H1 (cell line): ENCODE results near the gene NFASC.

Source experiments
- BCL11A ChIP-seq, 2 experiments: IDR thresholded peaks; one replicate each; pipeline ENCODE4 v1.6.1; 2011; ENCODE audit warnings: low read depth in 2 of 2, low read length in 2 of 2, mild to moderate bottlenecking in 2 of 2
- CEBPB ChIP-seq: IDR thresholded peaks from 2 replicates; pipeline ENCODE4 v1.6.1; 2012; ENCODE audit warnings: low read depth, low read length
- EZH2 ChIP-seq: fragments of 200-600 bp; sonication (generic); IDR thresholded peaks from 2 replicates; pipeline ENCODE4 v1.7.1; 2012; ENCODE audit warnings: low read depth, mild to moderate bottlenecking, moderate library complexity, low read length, inconsistent platforms; ENCODE audit not compliant: severe bottlenecking
- KDM1A ChIP-seq: fragments of 200-600, 300-600 bp; sonication (generic); IDR thresholded peaks from 2 replicates; pipeline ENCODE4 v1.7.1; 2016; ENCODE audit warnings: mild to moderate bottlenecking, low read length, borderline replicate concordance
- RAD21 ChIP-seq, 2 experiments: IDR thresholded peaks in 1 of 2; conservative IDR thresholded peaks in 1 of 2; 2 replicates each; pipeline ENCODE4 v1.6.1; 2011; ENCODE audit warnings: low read depth in 2 of 2, low read length in 2 of 2, improper control_type of control experiment in 1 of 2, inconsistent platforms in 1 of 2, mild to moderate bottlenecking in 1 of 2, moderate library complexity in 1 of 2
- TAF7 ChIP-seq: optimal IDR thresholded peaks from 2 replicates; pipeline ENCODE3; 2011; ENCODE audit warnings: low read depth, mild to moderate bottlenecking, inconsistent platforms, low read length, moderate library complexity, borderline replicate concordance
- TF ChIP-seq, protein P1 (sequence below), 3 experiments: IDR thresholded peaks; 1 replicate in 2 of 3; 2 replicates in 1 of 3; pipeline versions ENCODE4 v1.5.1 to v1.6.1; 2011; ENCODE audit warnings: low read length in 3 of 3, mild to moderate bottlenecking in 3 of 3, inconsistent platforms in 2 of 3, low read depth in 1 of 3, moderate library complexity in 1 of 3; ENCODE audit not compliant: insufficient read depth in 1 of 3; ENCODE audit errors: control extremely low read depth in 1 of 3

DNA sequence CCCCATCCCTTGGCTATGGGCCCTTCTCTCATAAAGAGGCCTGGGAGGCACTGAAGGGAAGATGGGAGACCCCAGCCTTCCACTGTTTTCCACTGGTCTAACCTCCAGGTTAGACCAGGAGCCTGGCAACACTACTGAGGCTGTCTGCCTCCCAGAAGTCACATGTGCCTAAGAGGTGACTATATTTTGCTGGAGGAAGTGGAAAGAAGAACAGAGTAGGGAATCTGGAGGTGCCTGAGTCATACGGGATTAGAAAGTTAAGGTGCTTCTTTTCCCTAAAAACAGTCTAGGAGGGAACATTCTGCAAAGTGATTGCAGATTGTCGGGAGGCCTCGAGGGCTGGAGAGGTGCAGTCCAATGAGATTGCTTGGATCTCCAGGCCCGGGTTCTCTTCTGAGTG is 4.6 kb downstream of the NFASC start:
- TF ChIP-seq TAF7 (no peak), CEBPB (no peak), BCL11A (IDR thresholded peaks at IDR 0.05; ENCODE audit: low read depth in 2 of 2, low read length in 2 of 2) (no peak), KDM1A (no peak), RAD21 (IDR thresholded peaks at IDR 0.05 in 1 of 2, conservative IDR thresholded peaks at IDR 0.05 in 1 of 2; ENCODE audit: low read depth in 2 of 2, low read length in 2 of 2) (no peak), EZH2 (no peak)
- TF ChIP-seq, protein P1, sequence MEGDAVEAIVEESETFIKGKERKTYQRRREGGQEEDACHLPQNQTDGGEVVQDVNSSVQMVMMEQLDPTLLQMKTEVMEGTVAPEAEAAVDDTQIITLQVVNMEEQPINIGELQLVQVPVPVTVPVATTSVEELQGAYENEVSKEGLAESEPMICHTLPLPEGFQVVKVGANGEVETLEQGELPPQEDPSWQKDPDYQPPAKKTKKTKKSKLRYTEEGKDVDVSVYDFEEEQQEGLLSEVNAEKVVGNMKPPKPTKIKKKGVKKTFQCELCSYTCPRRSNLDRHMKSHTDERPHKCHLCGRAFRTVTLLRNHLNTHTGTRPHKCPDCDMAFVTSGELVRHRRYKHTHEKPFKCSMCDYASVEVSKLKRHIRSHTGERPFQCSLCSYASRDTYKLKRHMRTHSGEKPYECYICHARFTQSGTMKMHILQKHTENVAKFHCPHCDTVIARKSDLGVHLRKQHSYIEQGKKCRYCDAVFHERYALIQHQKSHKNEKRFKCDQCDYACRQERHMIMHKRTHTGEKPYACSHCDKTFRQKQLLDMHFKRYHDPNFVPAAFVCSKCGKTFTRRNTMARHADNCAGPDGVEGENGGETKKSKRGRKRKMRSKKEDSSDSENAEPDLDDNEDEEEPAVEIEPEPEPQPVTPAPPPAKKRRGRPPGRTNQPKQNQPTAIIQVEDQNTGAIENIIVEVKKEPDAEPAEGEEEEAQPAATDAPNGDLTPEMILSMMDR (IDR thresholded peaks at IDR 0.05; ENCODE audit: control extremely low read depth in 1 of 3, insufficient read depth in 1 of 3, low read depth in 1 of 3, low read length in 3 of 3) = no peak
